Right hindlimb (tissue), 1 donor: ENCODE measurements around the gene MUC5B.
"Not testable (repeated sequence)": the region's sequence is repeated elsewhere in the genome, so short reads cannot be mapped to it uniquely, and the experiment has no call there.

ENCODE experiments used
- DNase-seq: peaks from one replicate; pipeline ENCODE4 v3.0.0-alpha.2; 2018

Gene MUC5B

DNA sequence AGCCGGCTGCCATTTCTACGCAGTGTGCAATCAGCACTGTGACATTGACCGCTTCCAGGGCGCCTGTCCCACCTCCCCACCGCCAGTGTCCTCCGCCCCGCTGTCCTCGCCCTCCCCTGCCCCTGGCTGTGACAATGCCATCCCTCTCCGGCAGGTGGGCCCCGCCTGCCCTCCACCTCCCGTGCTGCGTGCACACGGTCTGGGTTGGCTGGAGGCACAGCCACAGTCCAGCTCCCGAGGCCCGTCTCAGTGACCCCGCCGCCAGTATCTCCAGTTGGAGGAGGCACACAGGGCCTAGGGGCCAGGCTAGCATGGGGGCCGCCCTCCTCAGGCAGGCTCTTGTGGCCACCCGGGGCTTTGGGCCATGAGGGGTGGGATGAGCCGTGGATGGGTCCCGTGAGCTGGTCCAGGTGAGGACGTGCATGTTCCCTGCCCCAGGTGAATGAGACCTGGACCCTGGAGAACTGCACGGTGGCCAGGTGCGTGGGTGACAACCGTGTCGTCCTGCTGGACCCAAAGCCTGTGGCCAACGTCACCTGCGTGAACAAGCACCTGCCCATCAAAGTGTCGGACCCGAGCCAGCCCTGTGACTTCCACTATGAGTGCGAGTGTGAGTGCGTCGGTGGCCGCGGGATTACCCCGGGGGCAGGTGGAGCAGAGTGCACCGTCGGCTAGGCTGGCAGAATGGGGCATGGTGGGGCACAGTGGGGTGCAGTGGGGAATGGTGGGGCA is 29.7 kb downstream of the MUC5B start:
- no peak for DNase-seq

DNA sequence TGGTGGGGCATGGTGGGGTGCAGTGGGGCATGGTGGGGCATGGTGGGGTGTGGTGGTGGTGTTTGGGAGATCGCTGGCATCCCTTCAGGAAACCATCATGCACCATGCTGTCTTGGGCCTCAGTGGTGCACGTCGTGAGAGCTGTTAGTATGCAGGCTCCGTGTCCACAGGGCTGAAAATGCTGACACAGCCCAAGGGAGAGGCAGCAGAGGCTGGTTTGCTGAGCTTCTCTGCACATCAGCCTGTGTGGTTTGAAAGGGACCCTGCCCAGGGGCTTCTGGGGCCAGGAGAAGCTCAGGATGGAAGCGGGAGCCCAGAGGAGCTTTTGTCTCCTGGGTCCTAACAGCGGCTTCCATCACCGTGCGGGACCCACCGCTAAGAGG is 30.2 kb downstream of the MUC5B start:
- DNase-seq: no peak

DNA sequence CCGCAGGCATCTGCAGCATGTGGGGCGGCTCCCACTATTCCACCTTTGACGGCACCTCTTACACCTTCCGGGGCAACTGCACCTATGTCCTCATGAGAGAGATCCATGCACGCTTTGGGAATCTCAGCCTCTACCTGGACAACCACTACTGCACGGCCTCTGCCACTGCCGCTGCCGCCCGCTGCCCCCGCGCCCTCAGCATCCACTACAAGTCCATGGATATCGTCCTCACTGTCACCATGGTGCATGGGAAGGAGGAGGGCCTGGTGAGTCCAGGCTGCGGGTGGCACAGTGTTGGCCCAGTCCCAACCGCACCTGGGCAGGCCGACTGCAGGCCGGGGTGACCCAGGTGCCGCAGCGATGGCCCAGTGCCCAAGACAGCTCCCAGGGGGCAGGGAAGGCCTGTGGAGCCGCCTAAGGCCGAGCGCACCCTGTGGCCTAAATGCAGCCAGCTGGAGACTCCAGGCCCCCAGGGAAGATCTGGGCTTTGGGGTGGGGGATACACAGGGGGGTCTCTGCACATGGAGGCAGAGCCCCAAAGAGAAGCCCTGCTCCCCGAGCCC is 31.3 kb downstream of the MUC5B start:
- DNase-seq: no peak

DNA sequence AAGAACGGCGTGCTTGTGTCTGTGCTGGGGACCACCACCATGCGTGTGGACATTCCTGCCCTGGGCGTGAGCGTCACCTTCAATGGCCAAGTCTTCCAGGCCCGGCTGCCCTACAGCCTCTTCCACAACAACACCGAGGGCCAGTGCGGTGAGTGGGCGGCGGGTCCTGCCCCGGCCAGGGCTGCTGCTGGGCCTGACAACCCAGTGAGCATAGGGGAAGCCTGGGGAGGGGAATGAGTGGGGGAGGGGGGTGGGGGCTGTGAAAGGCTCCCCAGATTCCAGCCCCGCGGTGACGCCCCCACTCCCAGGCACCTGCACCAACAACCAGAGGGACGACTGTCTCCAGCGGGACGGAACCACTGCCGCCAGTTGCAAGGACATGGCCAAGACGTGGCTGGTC is 31.9 kb downstream of the MUC5B start:
- no peak for DNase-seq

DNA sequence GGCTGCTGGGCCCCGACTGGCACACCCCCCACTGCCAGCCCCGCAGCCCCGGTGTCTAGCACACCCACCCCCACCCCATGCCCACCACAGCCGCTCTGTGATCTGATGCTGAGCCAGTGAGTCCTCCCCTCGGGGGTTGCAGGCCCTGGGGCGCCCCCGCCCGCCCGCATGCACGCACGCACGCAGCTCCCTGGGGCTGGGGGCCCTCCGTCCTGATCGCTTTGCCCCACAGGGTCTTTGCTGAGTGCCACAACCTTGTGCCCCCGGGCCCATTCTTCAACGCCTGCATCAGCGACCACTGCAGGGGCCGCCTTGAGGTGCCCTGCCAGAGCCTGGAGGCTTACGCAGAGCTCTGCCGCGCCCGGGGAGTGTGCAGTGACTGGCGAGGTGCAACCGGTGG is 32.3 kb downstream of the MUC5B start:
- no peak for DNase-seq

DNA sequence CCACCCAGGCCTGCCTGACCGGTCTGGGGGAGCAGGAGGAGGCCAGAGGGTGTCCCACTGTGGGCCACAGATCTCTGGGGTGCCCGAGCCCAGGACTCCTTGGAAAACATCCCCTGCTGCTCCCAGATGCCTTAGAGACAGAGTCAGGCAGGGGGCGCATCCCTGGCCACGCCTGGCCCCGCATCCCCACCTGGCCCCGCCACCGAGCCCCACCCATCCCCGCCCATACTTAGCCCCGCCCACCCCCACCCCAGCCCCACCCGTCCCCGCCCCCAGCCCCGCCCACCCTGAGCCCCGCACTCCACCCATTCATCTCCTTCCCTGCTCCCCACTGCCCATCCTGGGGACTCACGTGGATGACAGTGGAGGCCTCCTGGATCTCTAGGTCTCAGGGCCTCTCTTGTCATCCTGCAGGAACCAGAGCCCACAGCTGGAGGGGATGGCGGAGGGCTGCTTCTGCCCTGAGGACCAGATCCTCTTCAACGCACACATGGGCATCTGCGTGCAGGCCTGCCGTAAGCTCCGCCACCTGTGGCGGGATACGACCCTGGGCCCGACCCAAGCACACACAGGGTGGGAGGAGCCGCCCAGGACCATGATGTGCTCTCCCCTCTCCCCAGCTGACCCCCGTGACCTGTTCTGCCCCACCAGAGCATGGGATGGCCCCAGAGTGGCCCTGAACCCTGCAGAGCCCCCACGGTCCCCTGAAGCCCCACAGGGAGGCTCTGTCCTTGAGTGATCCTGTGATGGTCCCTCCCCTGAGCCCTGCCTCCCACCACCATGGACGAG is 33.6 kb downstream of the MUC5B start:
- no peak for DNase-seq

DNA sequence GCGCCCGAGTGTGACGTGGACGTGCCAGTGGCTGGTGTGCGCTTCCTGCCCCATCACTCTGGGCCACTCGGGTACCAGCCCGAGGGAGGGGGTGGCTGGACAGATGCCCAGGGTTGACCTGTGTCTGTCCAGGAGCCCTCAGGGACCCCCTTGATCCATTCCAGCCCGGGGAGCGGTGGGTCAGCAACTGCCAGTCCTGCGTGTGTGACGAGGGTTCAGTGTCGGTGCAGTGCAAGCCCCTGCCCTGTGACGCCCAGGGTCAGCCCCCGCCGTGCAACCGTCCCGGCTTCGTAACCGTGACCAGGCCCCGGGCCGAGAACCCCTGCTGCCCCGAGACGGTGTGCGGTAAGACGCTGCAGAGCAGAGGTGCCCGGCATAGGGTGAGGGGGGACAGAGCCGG is 34.5 kb downstream of the MUC5B start:
- DNase-seq: no peak

DNA sequence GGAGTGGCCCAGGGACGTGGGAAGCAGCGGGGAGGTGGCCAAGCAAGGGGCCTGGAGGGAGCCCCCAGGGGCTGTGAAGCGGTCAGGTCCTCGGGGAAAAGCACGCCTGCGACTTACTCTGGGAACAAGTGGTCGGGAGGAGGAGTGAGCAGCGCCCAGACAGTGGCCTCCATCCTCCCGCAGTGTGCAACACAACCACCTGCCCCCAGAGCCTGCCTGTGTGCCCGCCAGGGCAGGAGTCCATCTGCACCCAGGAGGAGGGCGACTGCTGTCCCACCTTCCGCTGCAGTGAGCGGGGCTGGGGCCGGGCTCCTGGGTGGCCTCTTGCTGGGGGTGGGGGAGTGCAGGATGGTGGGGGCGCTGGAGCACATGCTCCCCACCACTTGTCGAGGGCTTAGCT is 35.0 kb downstream of the MUC5B start:
- no peak for DNase-seq

DNA sequence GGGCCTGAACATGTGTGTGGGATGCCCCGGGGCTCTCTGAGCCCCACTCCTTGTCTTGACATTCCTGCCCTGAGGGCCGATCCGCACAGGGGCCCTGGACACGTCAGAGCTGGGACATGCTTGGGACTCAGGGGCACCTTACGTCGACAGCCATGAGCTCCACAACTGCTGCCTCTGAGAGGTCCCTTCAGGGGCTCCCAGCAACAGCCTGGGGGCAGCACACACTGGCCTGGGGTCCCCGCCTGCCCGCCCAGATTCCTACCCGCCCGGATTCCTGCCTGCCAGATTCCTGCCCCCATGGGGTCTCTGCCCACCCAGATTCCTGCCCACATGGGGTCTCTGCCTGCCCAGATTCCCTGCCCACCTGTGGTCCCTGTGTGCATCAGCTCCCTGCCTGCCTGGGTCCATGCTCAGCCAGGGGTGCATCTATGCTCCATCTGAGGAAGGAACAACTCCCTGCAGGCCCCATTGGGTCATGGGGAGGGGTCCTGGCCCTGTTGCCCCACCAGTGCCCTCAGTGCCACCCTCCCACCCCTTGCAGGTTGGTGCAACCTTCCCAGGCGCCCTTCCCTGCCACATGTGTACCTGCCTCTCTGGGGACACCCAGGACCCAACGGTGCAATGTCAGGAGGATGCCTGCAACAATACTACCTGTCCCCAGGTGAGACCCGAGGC is 35.7 kb downstream of the MUC5B start:
- DNase-seq: no peak

DNA sequence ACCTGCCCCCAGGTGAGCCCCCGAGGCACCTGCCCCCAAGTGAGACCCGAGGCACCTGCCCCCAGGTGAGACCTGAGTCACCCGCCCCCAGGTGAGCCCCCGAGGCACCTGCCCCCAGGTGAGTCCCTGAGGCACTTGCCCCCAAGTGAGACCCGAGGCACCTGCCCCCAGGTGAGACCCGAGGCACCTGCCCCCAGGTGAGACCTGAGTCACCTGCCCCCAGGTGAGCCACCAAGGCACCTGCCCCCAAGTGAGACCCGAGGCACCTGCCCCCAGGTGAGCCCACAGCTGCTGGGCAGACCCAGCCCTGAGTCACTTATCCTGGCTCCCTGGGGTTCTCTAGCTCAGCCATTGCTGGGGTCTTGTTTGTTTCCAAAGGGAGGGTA is 36.2 kb downstream of the MUC5B start:
- no peak for DNase-seq

DNA sequence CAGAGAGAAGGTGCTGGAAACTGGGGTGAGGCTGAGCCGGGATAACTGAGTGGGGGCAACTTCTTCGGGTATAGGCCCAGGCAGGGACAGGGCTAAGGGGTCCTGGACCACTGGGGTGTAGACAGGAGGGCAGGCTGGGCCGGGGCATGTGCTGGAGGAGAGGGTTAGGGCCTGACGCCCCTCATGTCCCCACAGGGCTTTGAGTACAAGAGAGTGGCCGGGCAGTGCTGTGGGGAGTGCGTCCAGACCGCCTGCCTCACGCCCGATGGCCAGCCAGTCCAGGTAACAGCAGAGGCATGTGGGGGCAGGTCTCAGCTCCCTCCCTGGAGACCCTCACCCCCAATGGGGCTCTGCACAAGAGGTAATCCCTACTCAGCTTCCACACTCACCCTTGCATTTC is 36.7 kb downstream of the MUC5B start:
- no peak for DNase-seq

DNA sequence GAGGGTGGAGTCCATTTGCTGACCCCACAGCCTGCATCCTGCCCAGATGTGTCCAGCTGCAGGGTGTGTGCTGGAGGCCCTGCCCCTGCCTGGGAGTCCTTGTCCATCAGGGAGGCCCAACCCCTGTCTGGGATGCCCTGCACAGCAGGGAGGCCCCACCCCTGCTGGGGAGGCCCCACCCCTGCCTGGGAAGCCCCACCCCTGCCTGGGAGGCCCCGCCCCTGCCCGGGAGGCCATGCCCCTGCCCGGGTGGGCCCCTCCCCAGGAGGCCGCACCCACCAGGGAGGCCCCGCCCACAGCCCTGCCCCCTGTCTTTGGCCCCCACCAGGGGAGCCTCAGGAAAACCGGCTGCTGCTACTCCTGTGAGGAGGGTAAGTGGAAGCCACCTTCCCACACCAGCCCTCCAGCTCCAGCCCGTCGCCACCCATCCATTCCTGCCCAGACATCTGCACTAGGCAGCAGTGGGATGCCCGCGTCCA is 37.2 kb downstream of the MUC5B start:
- DNase-seq: no peak

DNA sequence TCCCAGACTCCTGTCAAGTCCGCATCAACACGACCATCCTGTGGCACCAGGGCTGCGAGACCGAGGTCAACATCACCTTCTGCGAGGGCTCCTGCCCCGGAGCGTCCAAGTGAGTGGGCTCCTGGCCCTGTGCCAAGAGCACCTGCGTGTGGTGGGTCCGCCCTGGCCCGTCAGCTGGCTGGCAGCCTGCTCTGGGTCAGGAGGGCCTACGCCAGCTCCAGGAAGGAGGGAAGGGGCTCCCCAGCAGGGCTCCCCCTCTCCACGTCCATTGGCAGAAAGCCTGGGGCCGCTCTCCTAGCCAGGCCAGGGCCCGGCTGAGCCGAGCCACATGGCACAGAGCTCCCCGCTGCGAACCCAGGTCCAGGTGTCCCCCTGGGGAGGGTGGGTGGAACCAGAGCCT is 37.8 kb downstream of the MUC5B start:
- no peak for DNase-seq

DNA sequence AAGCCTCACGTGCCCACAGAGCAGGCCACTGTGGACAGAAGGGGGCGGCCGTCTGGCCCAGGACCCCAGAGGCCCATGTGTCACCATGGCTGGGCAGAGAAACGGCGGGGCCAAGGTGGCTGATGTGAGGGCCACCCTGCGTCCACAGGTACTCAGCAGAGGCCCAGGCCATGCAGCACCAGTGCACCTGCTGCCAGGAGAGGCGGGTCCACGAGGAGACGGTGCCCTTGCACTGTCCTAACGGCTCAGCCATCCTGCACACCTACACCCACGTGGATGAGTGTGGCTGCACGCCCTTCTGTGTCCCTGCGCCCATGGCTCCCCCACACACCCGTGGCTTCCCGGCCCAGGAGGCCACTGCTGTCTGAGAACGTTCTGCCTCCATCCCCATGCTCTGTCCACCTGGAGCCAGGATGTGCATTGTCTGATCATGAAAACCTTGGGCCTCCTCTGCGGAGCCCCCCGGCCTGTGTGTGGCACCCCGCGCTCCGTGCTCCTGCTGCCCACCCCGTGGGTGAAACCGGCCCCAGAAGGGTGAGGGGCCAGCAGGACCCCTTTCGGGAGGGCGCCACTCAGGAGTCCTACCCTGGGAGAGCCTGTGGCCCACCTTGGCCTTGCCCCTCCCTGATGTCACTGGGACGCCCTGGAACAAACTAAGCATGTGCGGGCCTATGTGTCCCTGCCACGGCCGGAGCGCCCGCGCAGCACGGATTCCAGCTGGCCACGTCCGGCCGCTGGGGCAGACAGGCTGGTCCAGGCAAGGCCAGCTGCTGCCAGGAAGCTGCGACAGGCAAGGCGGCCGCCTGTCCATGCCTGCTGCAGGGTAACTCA is 38.6 kb downstream of the MUC5B start:
- no peak for DNase-seq

DNA sequence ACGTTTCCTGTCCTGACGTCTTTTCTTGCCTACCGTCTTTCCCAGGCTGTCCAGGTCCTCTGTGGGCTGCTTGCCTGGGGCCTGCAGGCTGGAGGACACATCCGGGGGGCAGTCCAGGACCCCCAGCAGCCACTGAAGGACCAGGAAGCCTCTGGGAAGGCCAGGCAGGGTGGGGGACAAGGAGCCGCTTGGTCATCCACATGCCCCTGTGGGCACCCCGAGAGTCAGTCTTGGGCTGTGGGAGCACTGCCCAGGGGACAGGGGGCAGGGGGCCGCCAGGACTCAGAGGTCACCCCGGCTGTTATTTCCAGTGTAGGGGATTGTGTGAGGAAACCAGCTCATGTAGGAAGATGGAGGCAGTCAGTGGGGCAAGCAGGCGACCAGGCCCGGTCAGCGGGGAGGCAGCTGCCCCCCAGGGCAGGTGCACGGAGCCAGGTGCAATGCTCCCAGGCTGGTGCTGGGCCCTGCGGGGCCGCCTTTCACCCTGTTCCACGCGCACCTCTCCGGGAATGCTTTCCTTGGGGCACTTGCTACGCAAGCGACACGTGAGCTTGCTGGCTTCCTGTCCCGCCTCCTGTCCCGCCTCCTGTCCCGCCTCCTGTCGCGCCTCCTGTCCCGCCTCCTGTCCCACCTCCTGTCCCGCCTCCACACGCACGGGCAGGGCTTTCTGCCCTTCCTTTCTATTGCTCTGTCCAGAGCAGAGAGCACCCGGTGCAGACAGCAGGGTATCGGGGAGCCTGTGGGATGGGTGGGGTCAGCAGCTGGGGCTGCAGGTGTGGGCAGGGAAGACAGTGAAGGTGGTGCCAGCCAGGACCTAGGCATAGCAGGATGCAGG is 39.5 kb downstream of the MUC5B start:
- peak; percentile 93 for DNase-seq

DNA sequence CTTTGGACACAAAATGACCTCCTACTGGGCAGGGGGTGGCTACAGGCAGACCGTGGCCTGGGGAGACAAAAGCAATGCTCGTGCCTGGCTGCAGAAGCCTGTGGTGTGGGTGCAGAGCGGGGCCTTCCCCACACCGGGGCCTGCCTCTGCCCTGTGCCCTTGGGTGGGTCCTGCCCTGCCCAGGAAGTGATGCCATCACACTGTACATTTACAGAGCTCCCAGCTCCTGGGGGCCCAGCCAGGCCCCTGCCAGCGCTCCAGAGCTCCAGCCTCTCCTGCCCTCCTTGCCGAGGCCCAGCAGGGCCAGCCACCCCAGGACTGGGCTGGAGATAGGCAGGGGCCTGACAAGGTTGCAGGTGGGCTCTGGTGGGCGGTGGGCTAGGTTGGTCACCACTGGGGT is 40.1 kb downstream of the MUC5B start:
- no peak for DNase-seq

DNA sequence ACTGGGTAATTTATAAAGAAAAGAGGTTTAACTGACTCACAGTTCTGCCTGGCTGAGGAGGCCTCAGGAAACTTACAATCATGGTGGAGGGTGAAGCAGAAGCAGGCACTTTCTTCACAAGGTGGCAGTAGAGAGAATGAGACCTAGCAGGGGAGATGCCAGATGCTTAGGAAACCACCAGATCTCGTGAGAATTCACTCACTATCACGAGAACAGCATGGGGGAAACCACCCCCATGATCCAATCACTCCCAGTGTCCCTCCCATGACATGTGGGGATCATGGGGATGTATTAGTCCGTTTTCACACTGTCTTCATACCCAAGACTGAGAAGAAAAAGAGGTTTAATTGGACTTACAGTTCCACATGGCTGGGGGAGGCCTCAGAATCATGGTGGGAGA is 41.6 kb downstream of the MUC5B start:
- not testable (repeated sequence) for DNase-seq

DNA sequence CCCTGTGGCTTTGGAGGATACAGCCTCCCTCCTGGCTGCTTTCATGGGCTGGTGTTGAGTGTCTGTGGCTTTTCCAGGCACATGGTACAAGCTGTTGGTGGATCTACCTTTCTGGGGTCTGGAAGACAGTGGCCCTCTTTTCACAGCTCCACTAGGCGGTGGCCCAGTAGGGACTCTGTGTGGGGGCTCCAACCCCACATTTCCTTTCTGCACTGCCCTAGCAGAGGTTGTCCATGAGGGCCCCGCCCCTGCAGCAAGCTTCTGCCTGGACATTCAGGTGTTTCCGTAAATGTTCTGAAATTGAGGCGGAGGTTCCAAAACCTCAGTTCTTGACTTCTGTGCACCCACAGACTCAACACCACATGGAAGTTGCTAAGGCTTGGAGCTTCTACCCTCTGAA is 42.6 kb downstream of the MUC5B start:
- not testable (repeated sequence) for DNase-seq

DNA sequence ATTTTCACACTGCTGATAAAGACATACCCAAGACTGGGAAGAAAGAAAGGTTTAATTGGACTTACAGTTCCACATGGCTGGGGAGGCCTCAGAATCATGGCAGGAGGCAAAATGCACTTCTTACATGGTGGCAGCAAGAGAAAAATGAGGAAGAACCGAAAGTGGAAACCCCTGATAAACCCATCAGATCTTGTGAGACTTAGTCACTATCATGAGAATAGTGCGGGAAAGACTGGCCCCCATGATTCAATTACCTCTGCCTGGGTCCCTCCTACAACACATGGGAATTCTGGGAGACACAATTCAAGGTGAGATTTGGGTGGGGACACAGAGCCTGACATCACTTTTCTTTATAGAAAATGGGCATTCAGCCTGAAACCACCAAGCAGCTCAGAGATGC is 44.1 kb downstream of the MUC5B start:
- DNase-seq: not testable (repeated sequence)

DNA sequence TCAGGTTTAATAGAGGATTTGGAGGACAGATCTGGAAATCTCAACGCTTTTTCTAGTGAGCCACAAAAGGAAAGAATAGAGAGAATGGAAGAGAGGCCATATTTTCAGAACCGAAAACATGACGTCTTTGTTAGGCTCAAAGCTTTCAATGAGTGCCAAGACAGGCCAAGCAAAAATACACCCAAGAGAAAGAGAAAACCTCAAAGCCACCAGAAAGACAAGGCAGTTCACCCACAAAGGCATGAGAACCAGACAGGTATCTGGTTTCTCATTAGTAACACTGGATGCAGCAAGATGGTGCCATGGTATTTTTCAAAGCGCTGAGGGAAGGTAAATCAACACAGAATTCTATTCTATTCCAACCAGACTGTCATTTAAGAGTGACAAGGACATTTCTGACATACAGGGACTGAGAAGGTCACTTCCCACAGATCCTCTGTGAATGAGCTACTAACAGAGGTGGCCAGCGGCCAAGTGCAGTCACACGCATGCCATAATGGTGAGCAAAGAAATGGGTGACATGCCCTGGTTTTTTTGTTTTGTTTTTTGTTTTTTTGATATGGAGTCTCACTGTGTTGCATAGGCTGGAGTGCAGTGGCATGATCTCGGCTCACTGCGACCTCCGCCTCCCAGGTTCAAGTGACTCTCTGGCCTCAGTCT is 44.7 kb downstream of the MUC5B start:
- no peak for DNase-seq

DNA sequence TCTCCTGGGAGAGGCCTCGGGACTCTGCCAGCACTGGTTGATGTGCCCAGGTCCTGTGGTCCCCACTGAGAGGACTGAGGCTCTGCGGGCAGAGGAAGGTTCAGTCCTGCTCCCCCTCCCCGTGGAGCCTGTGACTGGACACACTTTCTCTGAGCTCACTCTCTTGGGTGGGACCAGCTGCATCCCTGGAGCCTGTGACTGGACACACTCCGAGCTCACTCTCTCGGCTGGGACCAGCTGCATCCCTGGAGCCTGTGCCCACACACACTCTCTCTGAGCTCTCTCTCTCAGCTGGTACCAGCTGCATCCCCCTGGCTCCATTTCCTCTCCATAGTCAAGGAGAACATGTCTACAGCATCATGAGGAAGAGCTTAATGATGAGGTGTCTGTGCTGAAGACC is 47.1 kb downstream of the MUC5B start:
- DNase-seq: no peak
